Stimulated activated naive CD8-positive, alpha-beta T cell treated with anti-CD3 and anti-CD28 coated beads, Interleukin-15, Interleukin-2, amounts not matched to agents 100 U/mL and 50 U/mL, for 24 hours (primary cell): ENCODE results near the gene SGCG.
"Not testable (repeated sequence)": the region's sequence is repeated elsewhere in the genome, so short reads cannot be mapped to it uniquely, and the experiment has no call there.

Experiments used
- ATAC-seq: fragments of 150-1000 bp; cut with Tn5 transposase; one replicate; pipeline ENCODE4 v1.10.0; 2021
- DNase-seq: peaks from one replicate; pipeline ENCODE4 v3.0.0; 2021

The SGCG gene

DNA sequence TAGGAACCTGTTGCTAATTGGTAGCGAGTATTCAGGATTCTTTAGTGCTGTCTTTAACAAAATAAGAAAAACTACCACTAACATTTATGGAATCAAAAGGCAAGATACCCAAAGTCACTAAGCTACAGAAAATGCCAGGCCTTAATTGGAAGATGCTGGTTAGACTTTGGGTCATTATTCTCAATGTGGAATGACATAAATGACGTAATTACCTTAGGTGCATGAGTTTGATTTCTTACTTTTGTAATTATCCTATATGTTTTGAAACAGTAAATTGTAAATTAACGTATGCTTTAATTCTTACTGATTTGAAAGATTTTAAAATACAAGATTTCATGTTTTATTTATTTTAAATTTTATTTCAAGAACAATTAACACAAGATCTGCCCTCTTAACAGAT lies 25.0 kb downstream of the SGCG start:
- no peak for ATAC-seq
- no peak for DNase-seq

- ATAC-seq (no peak), DNase-seq (no peak)
Measured at GRCh38 chr13:23212671-23213070, 31.9 kb downstream of the SGCG start.

DNA sequence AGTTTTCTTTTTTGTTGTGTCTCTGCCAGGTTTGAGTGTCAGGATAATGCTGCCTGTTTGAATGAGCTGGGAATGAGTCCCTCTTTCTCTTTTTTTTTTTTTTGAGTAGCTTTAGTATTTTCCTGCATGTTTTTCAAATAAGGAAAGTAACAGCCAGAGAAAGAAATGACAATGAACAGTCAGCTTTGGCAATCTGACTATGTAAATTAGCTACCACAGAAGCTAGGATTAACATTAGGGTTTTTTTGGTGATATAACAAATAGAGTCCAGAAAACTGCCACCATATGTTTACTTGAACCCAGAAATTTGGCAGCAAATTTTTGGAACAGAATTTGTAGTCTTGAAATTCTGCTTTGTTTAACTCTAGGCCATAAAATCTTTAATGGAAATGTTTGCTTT lies 50.5 kb downstream of the SGCG start:
- ATAC-seq = no peak
- DNase-seq = no peak

DNA sequence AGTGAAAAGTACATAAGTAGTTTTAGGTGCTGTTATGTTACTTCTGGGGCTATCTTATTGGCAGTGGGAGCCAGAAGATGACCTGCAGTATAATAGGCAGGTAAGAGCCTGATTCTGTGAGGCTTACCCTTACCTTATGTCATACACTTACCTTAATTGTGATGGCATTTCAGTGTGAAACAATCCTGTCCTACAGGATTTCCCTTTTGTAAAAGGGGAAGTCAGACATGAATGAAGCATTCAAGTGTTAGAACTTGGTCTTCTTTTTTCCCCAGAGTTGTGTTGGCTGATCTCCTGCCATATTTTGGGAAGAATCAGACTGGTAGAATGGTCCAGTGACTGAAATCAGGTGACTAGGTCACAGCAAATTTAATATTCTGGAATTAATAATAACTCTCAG lies 55.2 kb downstream of the SGCG start:
- no peak for DNase-seq
- ATAC-seq = no peak

- ATAC-seq (no peak), DNase-seq (no peak)
Measured at GRCh38 chr13:23243066-23243465, 62.3 kb downstream of the SGCG start.

DNA sequence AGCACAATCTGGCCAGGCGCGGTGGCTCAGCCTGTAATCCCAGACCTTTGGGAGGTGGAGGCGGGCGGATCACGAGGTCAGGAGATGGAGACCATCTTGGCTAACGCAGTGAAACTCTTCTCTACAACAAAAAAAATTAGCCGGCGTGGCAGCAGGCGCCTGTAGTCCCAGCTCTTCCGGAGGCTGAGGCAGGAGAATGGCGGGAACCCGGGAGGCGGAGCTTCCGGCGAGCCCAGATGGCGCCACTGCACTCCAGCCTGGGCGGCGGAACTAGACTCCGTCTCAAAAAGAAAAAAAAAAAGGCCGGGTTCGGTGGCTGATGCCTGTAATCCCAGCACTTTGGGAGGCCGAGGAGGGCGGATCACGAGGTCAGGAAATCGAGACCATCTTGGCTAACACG lies 67.6 kb downstream of the SGCG start:
- not testable (repeated sequence) for DNase-seq, ATAC-seq

- DNase-seq = no peak
- no peak for ATAC-seq
Measured at GRCh38 chr13:23254506-23254905, 73.7 kb downstream of the SGCG start.

GRCh38 chr13:23267571-23267970 lies 86.8 kb downstream of the SGCG start:
- ATAC-seq (no peak), DNase-seq (no peak)

DNA sequence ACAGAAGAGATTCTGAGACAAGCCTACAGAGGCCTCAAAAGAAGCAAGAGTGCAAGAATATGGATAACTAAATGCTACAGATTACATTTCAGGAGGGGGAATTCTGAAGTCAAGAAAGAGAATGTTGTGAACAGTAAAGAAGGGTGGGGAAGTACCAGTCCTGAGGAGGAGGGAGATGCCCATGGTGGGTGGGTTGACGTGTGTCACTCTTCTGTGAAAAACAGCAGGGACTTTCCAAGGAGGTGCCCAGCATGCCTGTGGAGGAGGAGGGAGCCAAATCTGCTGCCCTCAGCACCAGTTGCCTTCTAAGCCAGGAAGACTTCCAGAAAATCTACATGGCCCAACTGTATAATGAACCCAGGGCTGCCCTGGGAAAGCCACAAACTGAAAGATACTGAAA lies 87.7 kb downstream of the SGCG start:
- ATAC-seq (peak; percentile 72), DNase-seq (peak; percentile 39)

GRCh38 chr13:23271331-23271730 lies 90.6 kb downstream of the SGCG start:
- ATAC-seq (no peak), DNase-seq (no peak)

DNA sequence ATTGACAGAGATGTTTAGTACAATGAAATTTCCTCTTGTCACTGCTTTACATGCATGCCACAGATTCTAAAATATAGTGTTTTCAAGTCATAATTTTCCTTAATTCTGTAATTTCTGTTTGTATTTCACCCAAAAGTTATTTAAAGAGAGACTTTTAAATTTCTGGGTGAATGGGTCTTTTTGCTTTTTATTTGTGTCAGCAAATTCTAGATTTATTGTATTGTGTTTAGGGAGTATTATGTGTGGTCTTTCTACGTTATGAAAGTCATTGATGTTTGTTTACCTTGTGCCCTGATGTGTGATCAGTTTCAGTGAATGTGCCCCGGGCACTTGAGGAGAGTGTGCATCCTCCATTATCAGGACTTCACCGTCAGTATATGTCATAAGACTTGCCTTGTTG lies 92.7 kb downstream of the SGCG start:
- DNase-seq (no peak), ATAC-seq (no peak)

DNA sequence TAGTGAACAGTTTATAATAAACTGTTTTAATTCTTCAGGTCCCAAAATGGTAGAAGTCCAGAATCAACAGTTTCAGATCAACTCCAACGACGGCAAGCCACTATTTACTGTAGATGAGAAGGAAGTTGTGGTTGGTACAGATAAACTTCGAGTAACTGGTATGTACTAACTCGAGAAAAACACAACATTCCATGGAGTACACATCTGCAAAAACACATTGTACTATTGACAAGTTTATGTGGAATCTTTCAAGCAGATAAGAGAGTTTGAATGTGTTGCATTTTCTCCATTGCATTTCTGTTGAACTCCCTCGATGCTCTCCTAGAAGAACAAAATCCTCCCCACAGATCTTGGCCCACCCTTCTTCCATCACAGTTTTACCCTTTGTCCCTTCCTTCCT lies 98.5 kb downstream of the SGCG start:
- ATAC-seq = no peak
- no peak for DNase-seq

- ATAC-seq (no peak), DNase-seq (no peak)
Measured at GRCh38 chr13:23288564-23288963, 107.8 kb downstream of the SGCG start.

- no peak for ATAC-seq
- no peak for DNase-seq
Measured at GRCh38 chr13:23288995-23289394, 108.2 kb downstream of the SGCG start.

DNA sequence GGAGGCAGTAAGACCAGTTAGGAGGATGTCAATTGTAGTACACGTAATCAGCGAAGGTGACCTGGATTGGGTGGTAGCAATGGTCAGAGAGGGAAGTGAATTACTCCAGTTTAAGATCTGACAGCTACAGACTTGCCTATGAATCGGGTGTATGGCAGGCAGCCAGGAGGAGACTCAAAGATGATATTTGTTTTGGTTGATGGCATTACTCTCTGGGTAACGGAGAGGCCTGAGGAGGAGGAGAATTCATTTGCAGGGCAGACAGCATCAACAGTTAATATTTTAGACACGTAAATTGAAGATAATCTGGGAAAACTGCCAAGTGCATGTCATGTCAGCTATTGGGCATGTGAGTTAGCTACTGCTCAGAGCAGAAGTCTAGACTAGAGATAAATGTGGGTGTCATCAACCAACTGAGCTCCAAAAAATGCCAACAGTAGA lies 109.2 kb downstream of the SGCG start:
- ATAC-seq (no peak), DNase-seq (no peak)

DNA sequence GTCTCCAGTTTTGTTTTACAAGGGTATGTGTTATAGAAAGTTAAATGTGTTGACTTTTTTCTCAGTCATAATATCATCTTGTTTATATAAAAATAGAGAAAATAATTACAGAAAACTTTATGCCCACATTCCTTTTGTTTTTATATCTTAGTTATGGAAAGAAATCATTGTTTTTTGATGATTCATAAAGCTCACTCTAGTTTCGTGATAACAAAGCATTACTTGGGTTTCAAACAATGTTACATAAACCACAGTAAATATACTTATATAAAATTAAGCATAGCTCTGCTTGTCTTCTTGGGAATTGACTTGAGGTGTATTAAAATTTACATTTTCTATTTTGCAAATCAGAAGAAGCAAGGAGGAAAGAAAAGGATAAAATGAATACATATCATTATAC lies 111.8 kb downstream of the SGCG start:
- no peak for DNase-seq

DNA sequence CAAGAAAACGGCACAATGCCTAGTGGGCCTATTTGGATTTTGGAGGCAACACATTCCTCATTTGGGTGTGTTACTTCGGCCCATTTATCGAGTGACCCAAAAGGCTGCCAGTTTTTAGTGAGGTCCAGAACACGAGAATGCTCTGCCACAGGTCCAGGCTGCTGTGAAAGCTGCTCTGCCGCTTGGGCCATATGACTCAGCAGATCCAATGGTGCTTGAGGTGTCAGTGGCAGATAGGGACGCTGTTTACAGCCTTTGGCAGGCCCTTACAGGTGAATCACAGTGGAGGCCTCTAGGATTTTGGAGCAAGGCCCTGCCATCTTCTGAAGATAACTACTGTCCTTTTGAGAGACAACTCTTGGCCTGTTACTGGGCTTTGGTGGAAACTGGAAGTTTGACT lies 134.1 kb downstream of the SGCG start:
- not testable (repeated sequence) for DNase-seq, ATAC-seq

More for the DNA sequence above, 111.8 kb downstream of the SGCG start:
- ATAC-seq = no peak

GRCh38 chr13:23319883-23320224 lies 139.1 kb downstream of the SGCG start:
- ATAC-seq (no peak), DNase-seq (no peak)

GRCh38 chr13:23320926-23321534 lies 140.3 kb downstream of the SGCG start:
- ATAC-seq (no peak), DNase-seq (no peak)

DNA sequence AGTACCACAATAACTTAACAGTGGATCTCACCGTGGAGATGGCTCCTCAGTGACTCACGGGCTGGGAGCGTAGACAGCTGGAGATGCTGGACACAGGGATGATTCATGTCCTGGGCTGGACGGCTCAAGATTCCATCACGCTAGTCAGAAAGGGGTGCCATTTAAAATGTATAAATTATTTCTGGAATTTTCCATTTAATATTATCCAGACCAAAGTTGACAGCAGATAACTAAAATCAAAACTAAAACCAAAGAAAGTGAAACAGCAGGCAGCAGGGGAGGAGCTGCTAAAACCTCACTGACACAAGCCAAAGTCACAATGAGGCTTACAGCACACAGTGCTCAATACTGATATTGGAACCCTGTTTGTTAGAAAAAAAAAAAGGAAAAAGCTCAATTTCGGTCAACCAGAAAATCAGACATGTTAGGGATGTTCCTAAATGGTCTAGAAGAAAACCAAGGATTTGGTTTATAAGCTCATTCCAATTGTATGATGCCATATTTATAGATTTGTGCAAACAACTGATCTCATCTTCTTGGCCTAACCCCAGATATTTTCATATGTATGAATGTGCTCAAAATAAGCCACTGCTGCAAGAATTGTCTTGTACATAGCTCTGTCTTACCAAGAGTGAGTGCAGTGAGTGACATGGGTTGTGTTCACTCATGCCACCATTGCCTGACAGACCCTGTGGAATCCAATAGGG lies 140.9 kb downstream of the SGCG start:
- DNase-seq (no peak), ATAC-seq (peak; percentile 70)

DNA sequence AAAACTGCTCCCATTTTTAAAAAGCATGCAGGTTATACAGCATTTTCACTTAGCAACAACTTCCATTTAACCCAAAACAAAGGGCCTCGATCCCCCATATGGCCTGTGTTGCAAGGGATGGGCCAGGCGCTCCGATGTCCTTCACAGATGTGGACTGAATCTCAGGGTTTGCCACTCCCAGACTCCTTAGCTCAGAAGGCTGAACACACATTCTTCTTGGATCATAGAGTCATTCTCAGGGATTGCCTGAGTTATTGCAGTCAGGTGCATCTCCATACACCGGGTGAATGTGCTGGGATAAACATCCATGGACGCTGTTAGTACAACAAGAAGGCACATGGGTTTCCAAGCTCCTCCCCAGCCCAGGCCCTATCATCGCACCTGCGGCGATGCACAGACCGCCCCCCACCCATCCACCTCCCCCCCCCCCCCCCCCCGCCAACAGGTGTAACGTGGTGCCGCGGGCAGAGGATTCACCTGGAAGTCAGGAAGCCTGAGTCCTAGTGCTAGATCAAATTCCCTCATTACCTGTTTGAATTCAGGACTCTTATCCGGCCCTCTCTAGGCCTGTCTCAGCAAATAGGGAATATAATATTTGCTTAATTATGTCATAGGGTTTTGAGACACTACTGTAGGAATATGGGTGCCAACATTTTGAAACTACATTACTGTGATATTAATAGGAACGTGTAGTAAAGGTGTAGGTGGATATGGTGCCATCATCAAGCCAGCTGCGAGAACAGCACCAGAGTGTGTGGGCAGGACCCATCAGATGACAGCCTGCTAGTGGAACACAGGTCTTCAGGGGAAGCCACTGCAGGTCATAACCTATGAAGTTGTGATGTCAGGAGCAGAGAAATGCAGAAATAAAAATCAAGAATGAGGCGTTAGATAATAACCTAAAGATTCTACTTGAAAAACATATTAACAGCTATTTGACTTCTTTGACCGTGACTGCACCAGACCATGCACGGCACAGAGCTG lies 141.9 kb downstream of the SGCG start:
- no peak for DNase-seq
- no peak for ATAC-seq

DNA sequence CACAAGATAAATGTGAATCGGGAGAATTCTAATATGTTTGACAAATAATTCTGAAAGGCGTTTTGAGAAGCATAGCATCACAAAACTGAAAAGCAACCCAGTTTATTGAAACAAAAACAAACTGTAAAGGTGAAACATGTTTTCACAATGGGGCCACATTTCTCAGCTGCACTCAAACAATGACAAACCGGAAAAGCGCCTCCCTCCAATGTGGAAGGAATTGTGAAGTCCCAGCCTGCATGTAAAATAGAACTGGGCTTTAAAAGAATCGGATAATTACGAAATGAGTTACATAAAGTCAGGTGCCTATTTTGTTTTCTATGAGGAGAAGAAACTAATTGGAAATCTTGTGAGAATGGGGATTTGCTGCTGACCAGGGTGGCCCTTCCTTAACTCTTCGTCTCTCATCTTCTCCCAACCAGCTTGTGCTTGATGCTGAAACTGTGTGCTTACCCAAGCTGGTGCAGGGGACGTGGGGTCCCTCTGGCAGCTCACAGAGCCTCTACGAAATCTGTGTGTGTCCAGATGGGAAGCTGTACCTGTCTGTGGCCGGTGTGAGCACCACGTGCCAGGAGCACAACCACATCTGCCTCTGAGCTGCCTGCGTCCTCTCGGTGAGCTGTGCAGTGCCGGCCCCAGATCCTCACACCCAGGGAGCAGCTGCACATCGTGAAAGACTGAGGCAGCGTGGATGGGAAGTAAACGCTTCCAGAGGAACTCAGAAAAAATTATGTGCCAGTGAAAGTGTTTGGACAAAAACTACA lies 143.3 kb downstream of the SGCG start:
- ATAC-seq (no peak), DNase-seq (no peak)
